Fibroblast of lung (primary cell): Measurements from ENCODE around the gene MRTFA. TPM values are rescaled to one million over a fixed set of nuclear protein-coding genes. Genes with fewer than 3 reads are reported as not detected.

ENCODE experiments used
- DNase-seq, 2 donors: peaks; one replicate each; pipeline versions ENCODE4 v3.0.0 to v3.0.0-alpha.2; 2010; ENCODE audit warnings: low read depth in 2 of 2
- H2AFZ ChIP-seq: 2 replicates; pipeline ENCODE4 v1.5.1; 2012; ENCODE audit warnings: low read length, control low read depth, inconsistent platforms
- H3K27ac ChIP-seq: 2 replicates; pipeline ENCODE4 v1.5.1; 2011; ENCODE audit warnings: low read length, control low read depth; ENCODE audit not compliant: insufficient read depth
- H3K27me3 ChIP-seq: 2 replicates; pipeline ENCODE4 v1.5.1; 2011; ENCODE audit warnings: mild to moderate bottlenecking, low read length; ENCODE audit not compliant: control insufficient read depth, insufficient read depth
- H3K36me3 ChIP-seq: 2 replicates; pipeline ENCODE4 v1.5.1; 2011; ENCODE audit warnings: low read length; ENCODE audit not compliant: control insufficient read depth, insufficient read depth
- H3K4me1 ChIP-seq: 2 replicates; pipeline ENCODE4 v1.5.1; 2011; ENCODE audit warnings: low read length; ENCODE audit not compliant: control insufficient read depth, insufficient read depth; ENCODE audit errors: extremely low read depth
- H3K4me2 ChIP-seq: 2 replicates; pipeline ENCODE4 v1.5.1; 2011; ENCODE audit warnings: low read length, control low read depth; ENCODE audit not compliant: insufficient read depth; ENCODE audit errors: extremely low read depth
- H3K4me3 ChIP-seq, 4 experiments: fragments of 200-600 bp in 1 of 4; sonication (generic) in 1 of 4; replicated peaks in 1 of 4; 2 replicates each; pipeline ENCODE4 v1.5.1; 2011 to 2016; ENCODE audit warnings: low read length in 4 of 4, low read depth in 3 of 4, mild to moderate bottlenecking in 3 of 4, control low read depth in 2 of 4, inconsistent platforms in 1 of 4, mixed read lengths in 1 of 4; ENCODE audit not compliant: insufficient read depth in 1 of 4; ENCODE audit errors: control extremely low read depth in 1 of 4
- H3K79me2 ChIP-seq: 2 replicates; pipeline ENCODE4 v1.5.1; 2012; ENCODE audit warnings: mild to moderate bottlenecking, low read length, inconsistent platforms; ENCODE audit not compliant: control insufficient read depth, insufficient read depth
- H3K9ac ChIP-seq: 2 replicates; pipeline ENCODE4 v1.5.1; 2011; ENCODE audit warnings: mild to moderate bottlenecking, low read length, control low read depth; ENCODE audit not compliant: insufficient read depth
- H3K9me3 ChIP-seq: 2 replicates; pipeline ENCODE4 v1.5.1; 2012; ENCODE audit warnings: low read depth, low read length; ENCODE audit not compliant: control insufficient read depth, insufficient read depth
- H4K20me1 ChIP-seq: 2 replicates; pipeline ENCODE4 v1.5.1; 2011; ENCODE audit warnings: low read length; ENCODE audit not compliant: control insufficient read depth, insufficient read depth; ENCODE audit errors: extremely low read depth
- CTCF ChIP-seq, 2 donors: IDR thresholded peaks in 1 of 2; conservative IDR thresholded peaks in 1 of 2; 1 replicate in 1 of 2; 2 replicates in 1 of 2; pipeline ENCODE4 v1.5.1; 2011 to 2012; ENCODE audit warnings: low read length in 2 of 2, control low read depth in 1 of 2, inconsistent platforms in 1 of 2, low read depth in 1 of 2, mild to moderate bottlenecking in 1 of 2
- EZH2 ChIP-seq: IDR thresholded peaks from 2 replicates; pipeline ENCODE4 v1.5.1; 2012; ENCODE audit warnings: low read length, control low read depth, mild to moderate bottlenecking; ENCODE audit errors: missing control alignments
- polyA plus RNA-seq, 2 donors: library from polyadenylated mRNA; depleted of rRNA in 1 of 2; stranded (reverse) in 1 of 2; unstranded in 1 of 2; fragments of >200 nt; gene quantifications; 2 replicates each; pipeline ENCODE4 v1.2.1, GENCODE V29; 2011 to 2012; ENCODE audit warnings: missing spikeins in 1 of 2
- total RNA-seq: library from RNA; depleted of rRNA; stranded (reverse); fragments of >200 nt; gene quantifications from 2 replicates; pipeline ENCODE4 v1.2.1, GENCODE V29; 2014

Gene MRTFA
- total and polyA plus RNA-seq, 2 donors (not counting 1 experiment from before 2014, with no cell fraction given) = 7.6 to 23.0 TPM

GRCh38 chr22:40406063-40406890 is 230.2 kb downstream of the MRTFA start:
- Histone ChIP-seq H3K4me1 (no peaks in the 10 kb centered on the region), H3K36me3 (peaks cover 42% of the 10 kb centered on the region), H3K4me2 (no peak overlapping the region), H3K4me3 (no peak overlapping the region), H4K20me1 (no peaks in the 10 kb centered on the region), H3K9ac (no peak overlapping the region), H3K9me3 (no peaks in the 10 kb centered on the region), H3K79me2 (no peaks in the 10 kb centered on the region), H3K27me3 (no peaks in the 10 kb centered on the region), H2AFZ (no peak overlapping the region), H3K27ac (no peak overlapping the region)
- DNase-seq = no peak
- TF ChIP-seq CTCF (conservative IDR thresholded peaks at IDR 0.05 in 1 of 2, IDR thresholded peaks at IDR 0.05 in 1 of 2; ENCODE audit: low read depth in 1 of 2, low read length in 2 of 2) (no peak), EZH2 (no peak)

GRCh38 chr22:40405178-40406062 is 231.1 kb downstream of the MRTFA start:
- no peaks in the 10 kb centered on the region for H3K79me2 ChIP-seq
- H3K36me3 ChIP-seq = peaks cover 35% of the 10 kb centered on the region
- no peaks in the 10 kb centered on the region for H3K4me1 ChIP-seq
- H3K4me3 ChIP-seq = no peak overlapping the region
- H3K4me2 ChIP-seq = no peak overlapping the region
- no peaks in the 10 kb centered on the region for H4K20me1 ChIP-seq
- no peak overlapping the region for H3K27ac ChIP-seq
- TF ChIP-seq CTCF (conservative IDR thresholded peaks at IDR 0.05 in 1 of 2, IDR thresholded peaks at IDR 0.05 in 1 of 2; ENCODE audit: low read depth in 1 of 2, low read length in 2 of 2) = no peak
- no peak for TF ChIP-seq EZH2
- no peaks in the 10 kb centered on the region for H3K27me3 ChIP-seq
- DNase-seq = no peak
- H3K9me3 ChIP-seq = no peaks in the 10 kb centered on the region
- no peak overlapping the region for H3K9ac ChIP-seq
- no peak overlapping the region for H2AFZ ChIP-seq
